Glutamatergic neuron (in vitro differentiated cells): Measurements from ENCODE around the gene CD34. TPM values are rescaled to one million over a fixed set of nuclear protein-coding genes. Genes with fewer than 3 reads are reported as not detected.

Experiments
- DNase-seq: peaks from one replicate; pipeline ENCODE4 v3.0.0; 2022
- H3K27ac Mint-ChIP-seq: one replicate; pipeline ENCODE4 v1.8.0; 2020; ENCODE audit warnings: mild to moderate bottlenecking, mixed read lengths, inconsistent platforms; ENCODE audit not compliant: unreplicated experiment
- H3K27me3 Mint-ChIP-seq: one replicate; pipeline ENCODE4 v1.8.0; 2020; ENCODE audit warnings: mild to moderate bottlenecking, moderate library complexity, mixed read lengths, inconsistent platforms; ENCODE audit not compliant: unreplicated experiment
- H3K36me3 Mint-ChIP-seq: one replicate; pipeline ENCODE4 v1.8.0; 2020; ENCODE audit warnings: mild to moderate bottlenecking, mixed read lengths, inconsistent platforms; ENCODE audit not compliant: unreplicated experiment
- H3K4me1 Mint-ChIP-seq: one replicate; pipeline ENCODE4 v1.8.0; 2020; ENCODE audit warnings: mild to moderate bottlenecking, low read depth, mixed read lengths, inconsistent platforms; ENCODE audit not compliant: unreplicated experiment
- H3K4me3 Mint-ChIP-seq: one replicate; pipeline ENCODE4 v1.8.0; 2020; ENCODE audit warnings: mild to moderate bottlenecking, mixed read lengths, inconsistent platforms; ENCODE audit not compliant: unreplicated experiment
- H3K9me3 Mint-ChIP-seq: one replicate; pipeline ENCODE4 v1.8.0; 2020; ENCODE audit warnings: mild to moderate bottlenecking, moderate library complexity, mixed read lengths, inconsistent platforms; ENCODE audit not compliant: unreplicated experiment
- total RNA-seq: library from RNA; stranded (reverse); fragmentation: NEBNext Ultra II Directional; extraction: Animal tissue kit (Norgen Biotek cat#: 25700); gene quantifications from one replicate; pipeline ENCODE4 v1.2.1, GENCODE V29; 2021; ENCODE audit not compliant: unreplicated experiment
- TF ChIP-seq, protein P1 (sequence below): fragments of 200-600 bp; sonication (generic); IDR thresholded peaks from one replicate; pipeline ENCODE4 v1.5.0; 2021; ENCODE audit not compliant: partially characterized antibody, unreplicated experiment

The CD34 gene
- total RNA-seq, 1 donor from 2014 or later, result 0.20 TPM

DNA sequence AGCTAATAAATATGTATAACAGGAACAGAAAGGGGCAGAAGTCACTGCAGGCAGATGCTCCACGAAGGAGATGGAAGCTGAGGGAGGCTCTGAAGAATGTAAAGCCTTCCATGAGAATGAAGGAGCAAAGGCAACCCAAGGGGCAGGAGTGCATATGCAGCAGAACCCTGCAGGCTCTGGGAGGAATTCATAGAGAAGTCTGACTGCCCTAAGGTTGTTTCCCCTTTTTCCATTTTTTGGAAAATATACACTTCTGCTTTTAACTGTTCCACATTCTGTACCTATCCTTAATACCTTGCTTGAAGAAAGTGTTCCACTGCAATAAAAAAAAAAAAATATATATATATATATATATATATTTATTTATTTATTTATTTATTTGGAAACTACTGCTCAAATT is 69.6 kb downstream of the CD34 start:
- Mint-ChIP-seq H3K9me3 (no peaks in the 10 kb centered on the region), H3K27ac (no peak overlapping the region), H3K4me3 (no peak overlapping the region), H3K27me3 (peaks cover 2% of the 10 kb centered on the region), H3K36me3 (no peaks in the 10 kb centered on the region), H3K4me1 (no peaks in the 10 kb centered on the region)
- TF ChIP-seq, protein P1, sequence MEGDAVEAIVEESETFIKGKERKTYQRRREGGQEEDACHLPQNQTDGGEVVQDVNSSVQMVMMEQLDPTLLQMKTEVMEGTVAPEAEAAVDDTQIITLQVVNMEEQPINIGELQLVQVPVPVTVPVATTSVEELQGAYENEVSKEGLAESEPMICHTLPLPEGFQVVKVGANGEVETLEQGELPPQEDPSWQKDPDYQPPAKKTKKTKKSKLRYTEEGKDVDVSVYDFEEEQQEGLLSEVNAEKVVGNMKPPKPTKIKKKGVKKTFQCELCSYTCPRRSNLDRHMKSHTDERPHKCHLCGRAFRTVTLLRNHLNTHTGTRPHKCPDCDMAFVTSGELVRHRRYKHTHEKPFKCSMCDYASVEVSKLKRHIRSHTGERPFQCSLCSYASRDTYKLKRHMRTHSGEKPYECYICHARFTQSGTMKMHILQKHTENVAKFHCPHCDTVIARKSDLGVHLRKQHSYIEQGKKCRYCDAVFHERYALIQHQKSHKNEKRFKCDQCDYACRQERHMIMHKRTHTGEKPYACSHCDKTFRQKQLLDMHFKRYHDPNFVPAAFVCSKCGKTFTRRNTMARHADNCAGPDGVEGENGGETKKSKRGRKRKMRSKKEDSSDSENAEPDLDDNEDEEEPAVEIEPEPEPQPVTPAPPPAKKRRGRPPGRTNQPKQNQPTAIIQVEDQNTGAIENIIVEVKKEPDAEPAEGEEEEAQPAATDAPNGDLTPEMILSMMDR, result no peak
- no peak for DNase-seq

- H3K27ac Mint-ChIP-seq, result no peak overlapping the region
- TF ChIP-seq, protein P1, result no peak
- peaks cover under 1% of the 10 kb centered on the region for H3K27me3 Mint-ChIP-seq
- H3K4me1 Mint-ChIP-seq, result no peaks in the 10 kb centered on the region
- no peaks in the 10 kb centered on the region for H3K36me3 Mint-ChIP-seq
- H3K4me3 Mint-ChIP-seq, result no peak overlapping the region
- DNase-seq, result no peak
- no peaks in the 10 kb centered on the region for H3K9me3 Mint-ChIP-seq
These were observed 70.5 kb downstream of the CD34 start for GRCh38 chr1:207840380-207840779.

- TF ChIP-seq, protein P1, result no peak
- DNase-seq, result no peak
- Mint-ChIP-seq H3K9me3 (no peaks in the 10 kb centered on the region), H3K36me3 (no peaks in the 10 kb centered on the region), H3K27me3 (no peaks in the 10 kb centered on the region), H3K4me3 (no peak overlapping the region), H3K4me1 (no peaks in the 10 kb centered on the region), H3K27ac (no peak overlapping the region)
These were observed 71.9 kb downstream of the CD34 start for GRCh38 chr1:207839083-207839413.

DNA sequence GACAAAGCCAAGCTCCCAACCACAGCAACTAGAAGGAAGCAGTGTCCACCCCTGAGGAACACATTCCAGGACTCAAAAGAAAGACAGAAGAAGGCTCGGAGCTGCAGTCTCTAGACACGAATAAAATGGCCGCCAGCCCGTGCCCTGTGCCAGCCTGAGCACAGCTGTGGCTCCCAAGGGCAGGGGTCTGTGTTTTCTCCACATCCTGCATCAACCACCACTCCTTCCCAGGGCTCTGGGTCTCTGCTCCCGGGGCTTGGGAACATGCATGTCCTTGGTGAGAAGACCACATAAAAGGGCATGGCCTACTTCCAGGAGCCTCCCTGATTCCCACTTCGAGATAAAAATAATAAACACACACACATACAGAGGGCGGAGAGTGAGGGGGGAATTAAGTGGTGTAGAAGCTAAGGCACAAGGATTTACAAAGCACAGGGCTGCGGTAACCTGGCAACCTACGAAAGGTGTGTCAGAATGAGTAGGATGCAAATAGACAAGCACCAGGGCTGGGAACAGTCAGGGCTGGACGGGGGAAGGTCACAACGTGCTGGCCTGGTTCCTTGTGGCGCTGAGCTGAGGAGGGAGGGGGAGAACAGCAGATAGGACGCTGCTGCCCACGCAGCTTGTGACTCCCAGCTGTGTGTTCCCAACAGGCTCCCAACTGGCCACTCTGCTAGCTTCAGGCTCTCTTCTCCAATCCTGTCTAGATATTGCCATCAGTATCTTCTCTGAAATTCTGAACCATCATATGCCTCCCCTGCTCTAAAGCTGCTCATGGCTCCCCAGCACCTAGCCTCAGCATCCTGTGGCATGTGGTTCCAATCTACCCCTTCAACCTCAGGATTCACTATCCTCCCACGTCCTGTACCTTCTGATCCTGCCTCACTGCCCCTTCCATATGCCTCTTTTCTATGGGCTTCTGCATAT is 72.5 kb downstream of the CD34 start:
- Mint-ChIP-seq H3K27ac (no peak overlapping the region), H3K9me3 (no peaks in the 10 kb centered on the region), H3K36me3 (no peaks in the 10 kb centered on the region), H3K4me1 (no peaks in the 10 kb centered on the region), H3K4me3 (no peak overlapping the region), H3K27me3 (no peaks in the 10 kb centered on the region)
- DNase-seq, result no peak
- TF ChIP-seq, protein P1, result no peak

DNA sequence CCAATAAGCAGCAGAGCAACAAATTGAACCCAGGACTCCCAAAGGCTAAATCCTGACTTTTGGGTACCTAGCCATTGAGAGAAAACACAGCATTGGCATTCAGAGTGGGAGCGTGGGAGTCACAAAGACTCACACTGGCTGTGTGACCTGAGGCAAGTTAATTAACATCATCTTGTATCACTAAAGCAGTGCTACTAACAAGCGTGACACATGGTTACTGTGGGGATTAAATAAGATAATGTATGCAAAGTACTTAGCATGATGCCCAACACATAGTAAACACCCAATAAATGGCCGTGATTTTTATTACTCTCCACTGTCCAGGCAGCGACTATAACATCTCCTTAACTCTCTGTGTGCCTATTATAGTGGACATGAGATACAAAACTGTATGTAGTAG is 73.3 kb downstream of the CD34 start:
- no peaks in the 10 kb centered on the region for H3K9me3 Mint-ChIP-seq
- no peak overlapping the region for H3K4me3 Mint-ChIP-seq
- DNase-seq, result no peak
- H3K27me3 Mint-ChIP-seq, result no peaks in the 10 kb centered on the region
- TF ChIP-seq, protein P1, result no peak
- no peaks in the 10 kb centered on the region for H3K36me3 Mint-ChIP-seq
- H3K27ac Mint-ChIP-seq, result no peak overlapping the region
- no peaks in the 10 kb centered on the region for H3K4me1 Mint-ChIP-seq
